Measurements from ENCODE around the gene IQCK. TPM values are rescaled to one million over a fixed set of nuclear protein-coding genes. Genes with fewer than 3 reads are reported as not detected.

Gene IQCK
- total RNA-seq, 2 donors from 2014 or later: 26.0 to 42.2 TPM

- Histone ChIP-seq H3K4me3 (no peak overlapping the region), H3K4me1 (replicated peaks) (no peaks in the 10 kb centered on the region), H3K27ac (no peak overlapping the region), H3K9me3 (no peaks in the 10 kb centered on the region), H3K27me3 (replicated peaks; ENCODE audit: insufficient read depth) (no peaks in the 10 kb centered on the region), H3K36me3 (peaks cover 0 to 5% of the 10 kb centered on the region in 2 donors)
- DNase-seq (ENCODE audit: low spot score): no peak
- intact Hi-C loops (cut with DNase I): no loop called here
- TF ChIP-seq CTCF (IDR thresholded peaks at IDR 0.05) (no peak), POLR2A (IDR thresholded peaks at IDR 0.05) (no peak), POLR2AphosphoS5 (IDR thresholded peaks at IDR 0.05) (no peak)
- WGBS: 83% methylated on average over 6 of the region's 6 CpGs
These were observed 14.7 kb upstream of the IQCK start for GRCh38 chr16:19703172-19703889.

- intact Hi-C loops (cut with DNase I): no loop called here
- H3K36me3 ChIP-seq: peaks cover 0 to 5% of the 10 kb centered on the region in 2 donors
- DNase-seq (ENCODE audit: low spot score): no peak
- H3K9me3 ChIP-seq: no peaks in the 10 kb centered on the region
- no peak overlapping the region for H3K27ac ChIP-seq
- TF ChIP-seq CTCF (IDR thresholded peaks at IDR 0.05): no peak
- TF ChIP-seq POLR2AphosphoS5 (IDR thresholded peaks at IDR 0.05): no peak
- TF ChIP-seq POLR2A (IDR thresholded peaks at IDR 0.05): no peak
- no peak overlapping the region for H3K4me3 ChIP-seq
- no peaks in the 10 kb centered on the region for H3K4me1 ChIP-seq (replicated peaks)
- 88% methylated on average over 18 of the region's 18 CpGs for WGBS
- no peaks in the 10 kb centered on the region for H3K27me3 ChIP-seq (replicated peaks; ENCODE audit: insufficient read depth)
These were observed 13.5 kb upstream of the IQCK start for GRCh38 chr16:19704321-19705145.

- intact Hi-C loops (cut with DNase I): no loop called here
These were observed 12.9 kb upstream of the IQCK start for GRCh38 chr16:19705146-19705501.

GRCh38 chr16:19705843-19706242, 12.2 kb upstream of the IQCK start:
- Histone ChIP-seq H3K4me1 (replicated peaks) (no peaks in the 10 kb centered on the region), H3K27ac (no peak overlapping the region), H3K9me3 (no peaks in the 10 kb centered on the region), H3K27me3 (replicated peaks; ENCODE audit: insufficient read depth) (no peaks in the 10 kb centered on the region), H3K4me3 (no peak overlapping the region), H3K36me3 (peaks cover 0 to 5% of the 10 kb centered on the region in 2 donors)
- WGBS: 90% methylated on average over 5 of the region's 5 CpGs
- intact Hi-C loops (cut with DNase I): no loop called here
- DNase-seq (ENCODE audit: low spot score): no peak
- TF ChIP-seq POLR2A (IDR thresholded peaks at IDR 0.05): no peak
- no peak for TF ChIP-seq POLR2AphosphoS5 (IDR thresholded peaks at IDR 0.05)
- no peak for TF ChIP-seq CTCF (IDR thresholded peaks at IDR 0.05)

More at GRCh38 chr16:19705146-19705501, 12.9 kb upstream of the IQCK start:
- Histone ChIP-seq H3K27me3 (replicated peaks; ENCODE audit: insufficient read depth) (no peaks in the 10 kb centered on the region), H3K9me3 (no peaks in the 10 kb centered on the region), H3K27ac (no peak overlapping the region), H3K36me3 (peaks cover 0 to 5% of the 10 kb centered on the region in 2 donors), H3K4me1 (replicated peaks) (no peaks in the 10 kb centered on the region), H3K4me3 (no peak overlapping the region)
- TF ChIP-seq POLR2AphosphoS5 (IDR thresholded peaks at IDR 0.05) (no peak), CTCF (IDR thresholded peaks at IDR 0.05) (no peak), POLR2A (IDR thresholded peaks at IDR 0.05) (no peak)
- 89% methylated on average over 8 of the region's 8 CpGs for WGBS
- no peak for DNase-seq (ENCODE audit: low spot score)
